ENCODE data around the gene ALG9.
"Not testable (repeated sequence)": the region's sequence is repeated elsewhere in the genome, so short reads cannot be mapped to it uniquely, and the experiment has no call there.

ALG9 gene

DNA sequence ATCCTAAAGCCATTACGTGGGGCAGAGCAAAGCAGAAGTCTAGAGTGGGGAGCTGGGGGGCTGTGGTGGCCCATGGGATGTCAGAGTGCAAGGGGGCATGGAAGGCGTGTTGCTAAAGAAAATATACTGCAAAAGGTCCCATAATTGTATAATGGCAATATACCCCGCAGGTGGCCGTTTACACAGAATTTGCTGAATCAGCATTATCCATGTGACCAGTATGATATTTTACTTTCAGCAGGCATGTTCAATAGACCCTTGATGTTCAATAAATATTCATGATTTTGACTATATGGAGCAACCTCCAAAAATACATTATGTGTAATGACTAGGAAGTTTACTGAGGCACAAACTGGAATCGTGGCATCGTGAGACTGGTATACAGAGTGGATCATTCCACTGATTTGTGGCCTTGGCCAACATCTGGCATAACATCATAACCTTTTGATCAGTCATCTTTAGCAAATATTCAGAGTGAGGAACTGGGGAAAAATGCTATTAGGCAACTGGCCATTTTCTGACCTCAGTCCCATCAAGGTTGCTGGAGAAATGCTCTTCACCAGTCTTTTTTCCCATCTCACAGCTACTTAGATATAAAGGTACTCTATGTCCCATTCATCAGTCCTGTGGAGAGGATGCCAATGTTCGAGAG is 75.9 kb downstream of the ALG9 start:
- no peak for DNase-seq (ENCODE audit: low read depth)

DNA sequence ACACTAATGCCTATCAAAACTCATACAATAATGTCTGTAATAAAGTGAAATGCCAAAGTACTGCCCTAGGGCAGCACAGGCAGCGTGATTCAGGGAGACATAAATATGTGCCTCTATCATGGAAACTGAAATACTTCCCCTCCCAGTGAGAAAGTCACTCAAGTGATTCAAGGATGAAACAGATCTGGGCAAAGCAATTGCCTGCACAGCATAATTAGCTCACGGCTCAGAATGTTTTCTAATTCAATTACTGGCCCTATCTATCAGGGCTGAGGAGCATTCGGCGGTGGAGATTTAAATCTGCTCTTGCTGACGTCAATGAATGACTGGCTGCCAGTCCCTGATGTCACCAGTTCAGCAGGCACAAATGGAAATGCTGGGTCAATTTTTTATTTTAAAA is 77.5 kb downstream of the ALG9 start:
- DNase-seq (ENCODE audit: low read depth): no peak

GRCh38 chr11:111792955-111793500 is 78.4 kb downstream of the ALG9 start:
- no peak for DNase-seq (ENCODE audit: low read depth)

DNA sequence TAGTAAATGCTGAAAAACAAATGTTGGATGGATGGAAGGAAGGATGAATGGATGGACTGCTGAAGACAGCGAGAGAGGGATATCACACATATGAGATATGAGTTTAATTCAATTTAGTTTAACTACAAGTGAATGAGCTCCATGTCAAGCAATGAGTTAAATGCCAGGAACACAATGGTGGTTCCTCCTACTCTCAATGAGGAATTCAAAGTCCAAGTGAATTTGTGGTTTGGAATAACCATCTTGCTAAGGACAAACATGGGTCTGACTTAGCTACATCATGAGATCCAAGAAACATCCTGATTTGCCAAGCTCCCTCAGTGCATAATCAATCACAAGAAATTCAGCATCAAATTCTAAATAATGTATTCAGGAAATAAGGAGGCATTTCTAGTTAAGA is 79.1 kb downstream of the ALG9 start:
- DNase-seq (ENCODE audit: low read depth): no peak

GRCh38 chr11:111788464-111788863 is 82.9 kb downstream of the ALG9 start:
- no peak for DNase-seq (ENCODE audit: low read depth)

DNA sequence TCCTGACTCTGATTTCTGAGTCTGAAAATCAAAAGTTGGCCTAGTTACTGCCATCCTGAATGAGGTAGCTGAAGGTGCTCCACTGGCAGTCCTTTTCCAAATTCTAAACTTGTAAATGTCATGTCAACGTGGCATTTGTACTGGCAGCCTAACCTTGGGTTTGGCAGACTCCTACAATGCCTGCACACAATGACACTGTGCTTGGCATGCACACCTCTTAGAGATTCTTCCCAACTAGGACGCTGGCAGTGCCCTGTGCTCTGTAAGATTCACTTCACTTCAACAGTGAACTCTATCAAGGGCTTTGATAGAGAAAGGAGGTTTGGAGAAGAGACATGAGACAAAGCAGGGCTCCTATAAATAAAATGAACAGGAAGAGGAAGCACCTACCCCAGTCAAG is 83.3 kb downstream of the ALG9 start:
- no peak for DNase-seq (ENCODE audit: low read depth)

- DNase-seq (ENCODE audit: low read depth): no peak
Measured at GRCh38 chr11:111785886-111786412, 85.4 kb downstream of the ALG9 start.

DNA sequence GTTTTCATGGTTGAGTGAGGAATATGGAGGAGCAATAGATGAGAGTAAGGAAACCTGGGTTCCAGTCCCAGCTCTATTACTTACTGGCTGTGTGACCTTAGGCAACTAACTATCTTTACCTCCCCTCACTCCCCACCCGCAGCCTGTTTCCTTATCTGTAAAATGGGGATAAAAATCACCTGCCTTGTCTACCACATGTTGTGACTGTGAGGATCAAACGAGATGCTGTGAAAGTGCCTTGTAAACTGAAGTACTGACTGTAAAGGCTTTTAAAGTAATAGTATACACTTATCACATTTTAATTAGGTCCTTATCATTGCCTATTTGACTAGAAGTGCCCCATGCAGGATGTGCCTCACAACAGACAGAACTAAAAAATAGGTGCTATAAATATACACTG is 86.3 kb downstream of the ALG9 start:
- no peak for DNase-seq (ENCODE audit: low read depth)

DNA sequence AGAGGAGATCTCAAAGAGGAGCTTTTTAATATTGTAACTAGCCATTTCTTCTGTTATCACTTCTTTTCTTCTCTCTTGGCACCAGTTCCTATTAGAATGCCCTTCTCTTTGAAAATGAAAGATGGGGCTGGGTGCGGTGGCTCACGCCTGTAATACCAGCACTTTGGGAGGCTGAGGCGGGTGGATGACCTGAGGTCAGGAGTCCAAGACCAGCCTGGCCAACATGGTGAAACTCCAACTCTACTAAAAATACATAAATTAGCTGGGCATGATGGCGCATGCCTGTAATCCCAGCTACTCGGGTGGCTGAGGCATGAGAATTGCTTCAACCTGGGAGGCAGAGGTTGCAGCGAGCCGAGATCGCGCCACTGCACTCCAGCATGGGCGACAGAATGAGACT is 87.1 kb downstream of the ALG9 start:
- not testable (repeated sequence) for DNase-seq (ENCODE audit: low read depth)

DNA sequence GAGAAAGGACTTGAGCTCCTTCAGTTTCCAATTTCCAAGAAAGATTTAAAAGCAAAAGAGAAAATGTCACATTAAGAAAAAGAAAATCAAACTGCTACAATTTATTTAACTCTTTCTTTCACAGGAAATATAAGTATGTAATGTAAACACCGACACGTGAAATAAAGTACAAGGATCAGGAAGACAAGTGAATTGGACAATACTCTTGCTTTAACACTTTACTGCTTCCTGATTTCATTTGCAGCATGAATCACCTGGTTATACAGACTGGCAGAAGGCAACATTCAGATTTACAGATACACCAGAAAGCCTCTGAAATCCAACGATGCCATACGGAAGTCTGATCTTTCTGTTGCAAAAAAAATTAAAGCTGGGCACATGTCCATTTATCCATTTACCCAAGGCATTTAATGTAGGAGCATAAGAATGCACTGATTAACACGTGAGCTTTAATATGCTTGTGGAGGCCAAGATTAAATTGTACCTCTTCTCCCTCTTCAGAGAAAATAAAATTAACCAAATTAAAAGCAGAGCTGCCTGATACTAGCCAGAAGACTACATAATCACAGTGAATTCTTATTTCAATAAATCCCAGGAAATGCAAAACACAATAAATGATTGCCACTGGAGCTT is 89.2 kb downstream of the ALG9 start:
- DNase-seq (ENCODE audit: low read depth): no peak

DNA sequence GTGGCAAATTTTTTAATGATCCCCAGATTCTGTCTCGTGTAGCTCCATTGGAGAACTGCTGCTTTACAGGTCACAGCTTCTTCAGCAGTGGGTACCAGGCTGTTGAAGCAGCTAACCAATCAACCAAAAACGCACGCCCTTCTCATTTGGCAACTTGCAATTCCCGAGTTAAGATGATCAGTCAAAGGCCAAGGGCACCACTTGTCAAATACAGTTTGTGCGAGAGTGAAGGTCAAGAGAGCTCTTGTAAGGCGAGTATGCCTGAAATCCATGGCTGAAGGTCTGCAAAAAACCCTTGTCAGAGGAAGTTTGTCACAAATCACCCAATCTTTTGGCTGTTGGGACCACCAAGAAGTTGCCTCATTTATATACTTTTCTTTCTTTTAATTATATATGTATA is 92.3 kb downstream of the ALG9 start:
- no peak for DNase-seq (ENCODE audit: low read depth)

DNA sequence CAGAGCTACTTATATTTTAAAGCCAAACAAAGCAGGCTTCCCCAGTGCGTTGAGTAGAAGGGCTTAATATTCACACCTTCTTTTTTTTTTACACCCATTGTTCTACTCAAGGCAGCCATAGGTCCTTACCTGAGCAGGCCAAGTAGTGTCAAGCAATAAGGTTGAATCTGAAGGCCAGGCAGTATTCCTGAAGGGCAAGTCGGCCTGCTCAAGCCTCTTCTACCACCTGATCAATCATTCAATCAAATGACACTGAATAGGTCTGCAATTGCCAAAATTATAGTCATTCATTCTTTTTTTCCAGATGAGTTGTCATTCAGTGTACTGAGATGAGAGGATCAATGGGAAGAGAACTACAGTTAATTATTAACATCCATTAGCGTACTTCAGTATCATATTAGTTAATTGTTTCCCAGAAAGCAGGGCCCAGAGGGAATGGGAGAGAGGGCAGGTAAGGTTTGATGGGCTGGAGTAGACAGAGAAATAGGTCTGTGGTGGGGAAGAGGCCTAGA is 93.3 kb downstream of the ALG9 start:
- no peak for DNase-seq (ENCODE audit: low read depth)

DNA sequence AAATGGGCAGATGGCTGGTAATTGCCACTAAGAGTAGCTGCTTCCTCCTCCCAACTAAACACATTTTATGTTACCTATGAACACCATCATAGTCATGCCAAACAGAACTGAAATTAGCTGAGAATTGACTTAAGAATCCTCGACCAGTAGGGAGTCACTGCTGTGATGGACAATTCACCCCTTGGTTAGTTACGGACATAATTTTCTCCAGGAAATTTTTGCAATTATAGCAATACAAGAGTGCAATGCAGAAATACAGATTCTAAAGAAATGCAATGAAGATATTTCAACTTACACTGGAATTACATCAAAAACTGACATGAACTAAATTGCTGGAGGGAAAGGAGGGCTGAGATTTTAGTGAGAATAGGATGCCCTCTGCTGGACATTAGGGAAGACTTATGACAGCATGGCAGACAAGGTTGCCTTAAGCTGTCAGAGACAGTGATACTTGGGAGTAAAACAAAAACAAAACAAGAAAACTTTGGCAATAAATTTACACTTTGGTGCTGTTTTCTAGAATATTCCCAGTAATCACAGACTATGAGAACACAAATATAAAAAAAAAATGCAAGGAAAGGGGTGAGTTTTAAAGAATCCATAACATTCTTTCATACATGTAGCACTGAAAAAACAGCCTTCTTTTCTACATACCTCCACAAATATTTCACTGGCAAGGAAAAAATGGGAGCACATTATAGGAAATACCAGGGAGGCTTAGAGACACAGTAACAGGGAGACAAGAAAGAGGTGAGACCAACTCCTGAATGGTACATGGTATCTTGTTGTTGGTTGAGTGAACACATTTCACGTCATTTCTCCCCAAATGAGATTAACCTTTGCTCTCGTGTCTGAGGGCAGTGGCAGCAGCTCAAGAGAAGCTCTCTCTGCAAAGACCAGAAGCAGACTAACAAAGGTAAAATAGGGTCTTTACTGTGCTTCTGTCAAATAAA is 94.0 kb downstream of the ALG9 start:
- peak; percentile 4 for DNase-seq (ENCODE audit: low read depth)

GRCh38 chr11:111776398-111777093 is 94.8 kb downstream of the ALG9 start:
- DNase-seq (ENCODE audit: low read depth): no peak

DNA sequence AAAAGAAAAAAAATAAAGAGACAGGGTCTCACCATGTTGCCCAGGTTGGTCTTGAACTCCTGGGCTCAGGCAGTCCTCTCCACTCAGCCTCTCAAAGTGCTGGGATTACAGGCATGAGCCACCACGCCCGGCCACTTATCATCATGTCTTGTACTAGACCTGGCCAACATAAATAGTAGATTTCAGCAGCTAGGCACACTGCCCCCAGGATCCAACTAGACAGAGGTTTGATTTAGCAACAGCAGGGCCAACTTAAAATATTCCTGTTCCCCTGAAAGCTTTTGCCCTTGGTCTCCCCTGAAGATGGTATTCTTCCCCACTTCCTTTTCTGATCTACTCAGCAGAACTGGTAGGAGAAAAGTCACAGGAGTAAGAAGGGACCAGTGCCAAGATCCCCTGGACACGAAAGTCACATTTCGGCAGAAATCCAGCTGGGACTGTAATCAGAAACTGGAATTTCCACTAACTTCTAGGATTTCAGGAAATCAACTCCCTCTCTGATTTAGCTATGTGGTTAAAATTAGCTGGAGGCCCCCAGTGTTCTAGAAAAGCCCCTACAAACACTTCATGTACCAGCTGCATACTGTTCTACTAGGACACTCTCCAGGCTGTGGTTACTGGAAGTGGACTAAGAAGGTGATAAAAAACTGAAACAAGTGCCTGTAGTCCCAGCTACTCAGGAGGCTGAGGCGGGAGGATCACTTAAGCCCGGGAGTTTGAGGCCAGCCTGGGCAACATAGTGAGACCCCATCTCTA is 96.2 kb downstream of the ALG9 start:
- no peak for DNase-seq (ENCODE audit: low read depth)

GRCh38 chr11:111772535-111772934 is 98.8 kb downstream of the ALG9 start:
- no peak for DNase-seq (ENCODE audit: low read depth)

DNA sequence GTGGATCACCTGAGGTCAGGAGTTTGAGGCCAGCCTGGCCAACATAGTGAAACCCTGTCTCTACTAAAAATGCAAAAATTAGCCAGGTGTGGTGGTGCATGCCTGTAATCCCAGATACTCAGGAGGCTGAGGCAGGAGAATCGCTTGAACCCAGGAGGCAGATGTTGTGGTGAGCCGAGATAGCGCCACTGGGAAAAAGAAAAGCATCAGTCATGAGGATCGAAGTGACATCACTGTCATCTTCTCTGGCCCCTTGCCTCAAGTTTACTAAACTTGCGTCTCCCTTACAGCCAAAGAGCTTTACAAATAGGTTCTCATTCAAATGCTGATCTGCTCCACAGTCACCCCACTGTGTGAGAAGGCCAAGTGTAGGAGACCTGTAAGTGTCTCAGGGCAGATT is 100.2 kb downstream of the ALG9 start:
- DNase-seq (ENCODE audit: low read depth): not testable (repeated sequence)

- no peak for DNase-seq (ENCODE audit: low read depth)
Measured at GRCh38 chr11:111770581-111771134, 100.7 kb downstream of the ALG9 start.

- DNase-seq (ENCODE audit: low read depth): no peak
Measured at GRCh38 chr11:111766834-111767142, 104.6 kb downstream of the ALG9 start.

DNA sequence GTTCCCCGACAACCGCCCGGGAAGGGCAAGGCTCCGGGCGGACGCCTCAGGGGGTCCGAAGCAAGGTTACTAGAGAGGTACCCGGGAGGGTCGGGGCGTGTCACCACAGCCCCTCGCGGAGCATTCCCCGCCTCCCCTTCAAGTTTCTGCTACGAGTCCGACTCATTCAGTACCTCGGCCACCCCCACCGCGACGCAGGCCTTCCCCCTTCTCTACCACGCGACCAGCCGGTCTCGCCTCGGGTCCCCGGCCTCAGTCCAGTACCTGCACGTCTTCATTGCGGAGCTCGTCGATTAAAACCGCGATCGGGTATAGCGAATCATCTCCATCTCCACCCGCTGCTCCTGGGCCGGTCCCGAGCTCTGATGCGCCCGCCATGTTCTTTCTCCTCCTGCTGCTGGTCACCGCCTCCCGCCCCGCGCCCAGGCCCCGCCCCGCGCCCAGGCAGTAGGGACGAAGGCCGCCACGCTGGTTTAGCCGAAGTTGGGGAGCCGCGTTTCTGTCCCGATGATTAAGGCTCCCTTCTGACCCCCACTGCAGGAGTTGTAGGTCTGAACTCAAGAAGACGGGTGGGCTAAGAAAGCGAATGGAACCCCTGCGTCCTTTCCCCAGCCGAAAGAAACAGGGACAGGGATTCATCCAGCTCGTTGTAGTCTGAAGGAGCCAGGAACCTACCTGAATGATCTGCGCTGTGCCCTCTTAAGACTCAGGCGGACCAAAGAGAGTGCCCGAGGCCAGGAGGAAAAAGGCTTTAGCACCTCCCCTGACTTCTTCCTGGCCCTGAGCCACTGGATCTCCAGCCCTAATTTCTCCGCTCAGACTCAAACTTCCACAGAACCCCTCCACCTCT is 105.2 kb downstream of the ALG9 start, which contains the start of gene PPP2R1B:
Gene PPP2R1B (minus strand): TSS at position 406 of the 850 bp plus-strand sequence. CDS start 28 bp downstream, at position 378.
- peak; percentile 55 for DNase-seq (ENCODE audit: low read depth)
